ENCODE data around the gene CIDEC. TPM values are rescaled to one million over a fixed set of nuclear protein-coding genes. Genes with fewer than 3 reads are reported as not detected.

The CIDEC gene
- total and polyA plus RNA-seq, 9 of the 15 experiments (the other 6 are each of a cell fraction or from before 2014, with no cell fraction given): not detected

DNA sequence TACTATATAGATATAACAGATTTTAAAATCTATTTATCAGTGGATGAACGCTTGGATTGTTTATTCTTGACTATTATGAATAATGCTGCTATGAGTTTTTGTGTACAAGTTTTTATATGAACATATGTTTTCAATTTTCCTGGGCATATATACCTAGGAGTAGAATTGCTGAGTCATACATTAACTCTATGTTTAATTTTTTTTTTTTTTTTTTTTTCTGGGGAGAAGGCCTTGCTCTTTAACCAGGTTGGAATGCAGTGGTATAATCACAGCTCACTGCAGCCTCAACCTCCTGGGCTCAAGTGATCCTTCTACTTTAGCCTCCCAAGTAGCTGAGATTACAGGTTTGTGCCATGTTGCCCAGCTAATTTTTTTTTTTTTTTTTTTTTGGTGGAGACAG is 9.1 kb downstream of the CIDEC start (continued):
- TF ChIP-seq, protein P1, sequence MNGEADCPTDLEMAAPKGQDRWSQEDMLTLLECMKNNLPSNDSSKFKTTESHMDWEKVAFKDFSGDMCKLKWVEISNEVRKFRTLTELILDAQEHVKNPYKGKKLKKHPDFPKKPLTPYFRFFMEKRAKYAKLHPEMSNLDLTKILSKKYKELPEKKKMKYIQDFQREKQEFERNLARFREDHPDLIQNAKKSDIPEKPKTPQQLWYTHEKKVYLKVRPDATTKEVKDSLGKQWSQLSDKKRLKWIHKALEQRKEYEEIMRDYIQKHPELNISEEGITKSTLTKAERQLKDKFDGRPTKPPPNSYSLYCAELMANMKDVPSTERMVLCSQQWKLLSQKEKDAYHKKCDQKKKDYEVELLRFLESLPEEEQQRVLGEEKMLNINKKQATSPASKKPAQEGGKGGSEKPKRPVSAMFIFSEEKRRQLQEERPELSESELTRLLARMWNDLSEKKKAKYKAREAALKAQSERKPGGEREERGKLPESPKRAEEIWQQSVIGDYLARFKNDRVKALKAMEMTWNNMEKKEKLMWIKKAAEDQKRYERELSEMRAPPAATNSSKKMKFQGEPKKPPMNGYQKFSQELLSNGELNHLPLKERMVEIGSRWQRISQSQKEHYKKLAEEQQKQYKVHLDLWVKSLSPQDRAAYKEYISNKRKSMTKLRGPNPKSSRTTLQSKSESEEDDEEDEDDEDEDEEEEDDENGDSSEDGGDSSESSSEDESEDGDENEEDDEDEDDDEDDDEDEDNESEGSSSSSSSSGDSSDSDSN (IDR thresholded peaks at IDR 0.05; ENCODE audit: borderline replicate concordance in 1 of 2, low read depth in 2 of 2, low read length in 2 of 2): no peak
- TF ChIP-seq ARID2 (IDR thresholded peaks at IDR 0.05) (peak; percentile 43; the same call in 1 of the 2 replicates), SMARCC2 (IDR thresholded peaks at IDR 0.05; ENCODE audit: low read depth) (0 out of 2 replicates have a peak, but pooled peaks have one; percentile 53), ZBTB17 (CRISPR knock-in tag; IDR thresholded peaks at IDR 0.05) (no peak), NBN (IDR thresholded peaks at IDR 0.05; ENCODE audit: low read depth) (0 out of 2 replicates have a peak, but pooled peaks have one; percentile 14), MAFG (tag; conservative IDR thresholded peaks at IDR 0.05) (peak; percentile 99), FOXJ2 (tag; IDR thresholded peaks at IDR 0.05) (no peak), ZNF316 (IDR thresholded peaks at IDR 0.05) (peak; percentile 100)
- TF ChIP-seq, protein P2, sequence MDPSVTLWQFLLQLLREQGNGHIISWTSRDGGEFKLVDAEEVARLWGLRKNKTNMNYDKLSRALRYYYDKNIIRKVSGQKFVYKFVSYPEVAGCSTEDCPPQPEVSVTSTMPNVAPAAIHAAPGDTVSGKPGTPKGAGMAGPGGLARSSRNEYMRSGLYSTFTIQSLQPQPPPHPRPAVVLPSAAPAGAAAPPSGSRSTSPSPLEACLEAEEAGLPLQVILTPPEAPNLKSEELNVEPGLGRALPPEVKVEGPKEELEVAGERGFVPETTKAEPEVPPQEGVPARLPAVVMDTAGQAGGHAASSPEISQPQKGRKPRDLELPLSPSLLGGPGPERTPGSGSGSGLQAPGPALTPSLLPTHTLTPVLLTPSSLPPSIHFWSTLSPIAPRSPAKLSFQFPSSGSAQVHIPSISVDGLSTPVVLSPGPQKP (CRISPR knock-in tag; IDR thresholded peaks at IDR 0.05): no peak
